Gastroesophageal sphincter (tissue), 3 donors: ENCODE data around the gene PPP3CA.

Experiments
- CTCF ChIP-seq, 4 experiments: fragments of 200-600 bp in 2 of 4; fragments of 450-650 bp in 2 of 4; sonication (generic) in 1 of 4; IDR thresholded peaks; one replicate each; pipeline ENCODE4 v1.5.1; 2017 to 2019; ENCODE audit warnings: antibody characterized with exemption in 4 of 4, mild to moderate bottlenecking in 2 of 4, moderate library complexity in 2 of 4
- POLR2A ChIP-seq, 2 donors: fragments of 450-650 bp; IDR thresholded peaks; one replicate each; pipeline ENCODE4 v1.6.1; 2017; ENCODE audit warnings: antibody characterized with exemption in 2 of 2, mild to moderate bottlenecking in 2 of 2, moderate library complexity in 1 of 2
- POLR2AphosphoS5 ChIP-seq: sonication (generic); formaldehyde crosslinking; IDR thresholded peaks from one replicate; pipeline ENCODE4 v1.6.1; 2017; ENCODE audit warnings: antibody characterized with exemption

GRCh38 chr4:101081695-101082369, 265.5 kb downstream of the PPP3CA start:
- no peak for TF ChIP-seq POLR2AphosphoS5
- no peak for TF ChIP-seq POLR2A (IDR thresholded peaks at IDR 0.05)
- no peak for TF ChIP-seq CTCF (IDR thresholded peaks at IDR 0.05)
